ENCODE measurements around the gene NUMBL.
"Not testable (repeated sequence)": the region's sequence is repeated elsewhere in the genome, so short reads cannot be mapped to it uniquely, and the experiment has no call there.

The NUMBL gene
- 8.7 to 10.2 reads per million in 2 donors for total RNA-seq

- DNase-seq, result no peak
Measured at GRCh38 chr19:40690050-40690692, at the start of gene NUMBL. Gene NUMBL, minus strand, starts transcription at chr19:40690651. Its CDS starts 168 bp downstream, at chr19:40690483.

GRCh38 chr19:40739030-40739839 is 48.8 kb upstream of the NUMBL start:
- no peak for DNase-seq

GRCh38 chr19:40737102-40737644 is 46.7 kb upstream of the NUMBL start:
- no peak for DNase-seq

- DNase-seq, result no peak
Measured at GRCh38 chr19:40736661-40737060, 46.2 kb upstream of the NUMBL start.

- DNase-seq, result no peak
Measured at GRCh38 chr19:40735013-40735771, 44.7 kb upstream of the NUMBL start.

GRCh38 chr19:40733149-40733548 is 42.7 kb upstream of the NUMBL start:
- no peak for DNase-seq

GRCh38 chr19:40732304-40732703 is 41.9 kb upstream of the NUMBL start:
- not testable (repeated sequence) for DNase-seq

- DNase-seq, result not testable (repeated sequence)
Measured at GRCh38 chr19:40730065-40730464, 39.6 kb upstream of the NUMBL start.

- DNase-seq, result no peak
Measured at GRCh38 chr19:40726279-40726678, 35.8 kb upstream of the NUMBL start.

- DNase-seq, result no peak
Measured at GRCh38 chr19:40724855-40725254, 34.4 kb upstream of the NUMBL start.

- no peak for DNase-seq
Measured at GRCh38 chr19:40724315-40724714, 33.9 kb upstream of the NUMBL start.

GRCh38 chr19:40723661-40724254 is 33.3 kb upstream of the NUMBL start:
- no peak for DNase-seq

GRCh38 chr19:40721936-40722661 is 31.6 kb upstream of the NUMBL start:
- DNase-seq, result no peak

GRCh38 chr19:40721140-40721486 is 30.7 kb upstream of the NUMBL start:
- DNase-seq, result no peak

GRCh38 chr19:40719414-40719894 is 29.0 kb upstream of the NUMBL start:
- no peak for DNase-seq

- no peak for DNase-seq
Measured at GRCh38 chr19:40718774-40719391, 28.4 kb upstream of the NUMBL start.

GRCh38 chr19:40717880-40718773 is 27.7 kb upstream of the NUMBL start:
- DNase-seq, result no peak

GRCh38 chr19:40717325-40717879 is 27.0 kb upstream of the NUMBL start:
- DNase-seq, result no peak

GRCh38 chr19:40716482-40717324 is 26.3 kb upstream of the NUMBL start, which contains the start of the genes COQ8B and ITPKC:
Gene COQ8B, minus strand, starts transcription at chr19:40716886. Its CDS starts 2,254 bp downstream, at chr19:40714632.
Gene ITPKC, plus strand, starts transcription at chr19:40717112. Its CDS starts 24 bp downstream, at chr19:40717136.
- peak; percentile 99 for DNase-seq

Data from activated gamma-delta T cell (primary cell).